HepG2 (cell line): Measurements from ENCODE around the gene NOP14. TPM values are rescaled to one million over a fixed set of nuclear protein-coding genes. Genes with fewer than 3 reads are reported as not detected.

Experiments
- ATF7 ChIP-seq, 2 experiments: fragments of 450-650 bp in 1 of 2; sonication (generic) in 1 of 2; formaldehyde crosslinking in 1 of 2; IDR thresholded peaks; 2 replicates each; pipeline versions ENCODE4 v1.4.0 to v1.6.1; 2016 to 2020; ENCODE audit warnings: antibody characterized with exemption in 1 of 2, mild to moderate bottlenecking in 1 of 2, missing genetic modification reagents in 1 of 2
- IRF2 ChIP-seq: IDR thresholded peaks from 2 replicates; pipeline ENCODE4 v1.6.1; 2018; ENCODE audit warnings: missing genetic modification reagents, missing compliant biosample characterization
- MTF2 ChIP-seq: sonication (generic); formaldehyde crosslinking; IDR thresholded peaks from 2 replicates; pipeline ENCODE4 v1.5.0; 2020; ENCODE audit warnings: missing genetic modification reagents, borderline replicate concordance
- NFYB ChIP-seq: sonication (generic); formaldehyde crosslinking; IDR thresholded peaks from 2 replicates; pipeline ENCODE4 v1.4.0; 2020; ENCODE audit warnings: missing genetic modification reagents
- POLR2G ChIP-seq: fragments of 200-400 bp; formaldehyde crosslinking; IDR thresholded peaks from 2 replicates; pipeline ENCODE4 v1.6.1; 2018; ENCODE audit warnings: mild to moderate bottlenecking, low read depth, low read length, moderate library complexity
- PTBP1 ChIP-seq: fragments of 200-400 bp; formaldehyde crosslinking; IDR thresholded peaks from 2 replicates; pipeline ENCODE4 v1.6.1; 2018; ENCODE audit warnings: low read length, low read depth; ENCODE audit not compliant: poor library complexity, severe bottlenecking
- RBAK ChIP-seq: sonication (generic); formaldehyde crosslinking; IDR thresholded peaks from 2 replicates; pipeline ENCODE4 v1.5.1; 2020; ENCODE audit warnings: mild to moderate bottlenecking, missing genetic modification reagents
- ZNF124 ChIP-seq: sonication (generic); formaldehyde crosslinking; IDR thresholded peaks from 2 replicates; pipeline ENCODE4 v1.4.0; 2020; ENCODE audit warnings: missing genetic modification reagents
- ZNF264 ChIP-seq: sonication (generic); formaldehyde crosslinking; IDR thresholded peaks from 2 replicates; pipeline ENCODE4 v1.4.0; 2020; ENCODE audit warnings: missing genetic modification reagents
- ZNF292 ChIP-seq: sonication (generic); formaldehyde crosslinking; IDR thresholded peaks from 2 replicates; pipeline ENCODE4 v1.8.1; 2022; ENCODE audit warnings: mild to moderate bottlenecking, low read depth, missing genetic modification reagents, borderline replicate concordance
- ZNF383 ChIP-seq: sonication (generic); formaldehyde crosslinking; IDR thresholded peaks from 2 replicates; pipeline ENCODE4 v1.4.0; 2020; ENCODE audit warnings: missing genetic modification reagents, mild to moderate bottlenecking, borderline replicate concordance
- ZNF530 ChIP-seq: sonication (generic); formaldehyde crosslinking; IDR thresholded peaks from 2 replicates; pipeline ENCODE4 v1.5.0; 2020; ENCODE audit warnings: low read depth, mild to moderate bottlenecking, missing genetic modification reagents
- ZNF772 ChIP-seq: sonication (generic); formaldehyde crosslinking; IDR thresholded peaks from 2 replicates; pipeline ENCODE4 v1.5.0; 2020; ENCODE audit warnings: mild to moderate bottlenecking, missing genetic modification reagents
- ZSCAN30 ChIP-seq: sonication (generic); formaldehyde crosslinking; IDR thresholded peaks from 2 replicates; pipeline ENCODE4 v1.5.0; 2020; ENCODE audit warnings: mild to moderate bottlenecking, missing genetic modification reagents
- polyA plus RNA-seq, 8 experiments: library from polyadenylated mRNA; depleted of rRNA in 3 of 8; stranded (reverse) in 7 of 8; unstranded in 1 of 8; fragments of >200 nt; fragmentation: Illumina TruSeq in 4 of 8; extraction: Trizol in 4 of 8; gene quantifications; 2 replicates each; pipeline versions ENCODE4 v1.2.1 to v1.2.3, GENCODE V29; 2011 to 2016; ENCODE audit warnings: low read depth in 4 of 8, missing spikeins in 1 of 8, mixed read lengths in 1 of 8; ENCODE audit not compliant: insufficient read depth in 1 of 8
- total RNA-seq, 5 experiments: library from RNA; depleted of rRNA; stranded (reverse); fragments of >200 nt; fragmentation: Illumina TruSeq; extraction: Trizol; gene quantifications; 2 replicates each; pipeline ENCODE4 v1.2.3, GENCODE V29; 2016; ENCODE audit warnings: low read depth in 1 of 5
- TF ChIP-seq, protein P1 (sequence below): sonication (generic); formaldehyde crosslinking; IDR thresholded peaks from 2 replicates; pipeline ENCODE4 v1.4.0; 2020; ENCODE audit warnings: missing genetic modification reagents, borderline replicate concordance
- TF ChIP-seq, protein P2 (sequence below): sonication (generic); IDR thresholded peaks from 2 replicates; pipeline ENCODE4 v1.6.1; 2016; ENCODE audit warnings: low read depth, borderline replicate concordance
- TF ChIP-seq, protein P3 (sequence below): sonication (generic); formaldehyde crosslinking; IDR thresholded peaks from 2 replicates; pipeline ENCODE4 v1.4.0; 2020; ENCODE audit warnings: low read depth, mild to moderate bottlenecking, missing genetic modification reagents
- TF ChIP-seq, protein P4 (sequence below): sonication (generic); formaldehyde crosslinking; IDR thresholded peaks from 2 replicates; pipeline ENCODE4 v1.4.0; 2020; ENCODE audit warnings: low read depth, missing genetic modification reagents

NOP14 gene
- total and polyA plus RNA-seq, 2 of the 13 experiments (the other 11 are each of a cell fraction or from before 2014, with no cell fraction given): 6.9 to 47.9 TPM

DNA sequence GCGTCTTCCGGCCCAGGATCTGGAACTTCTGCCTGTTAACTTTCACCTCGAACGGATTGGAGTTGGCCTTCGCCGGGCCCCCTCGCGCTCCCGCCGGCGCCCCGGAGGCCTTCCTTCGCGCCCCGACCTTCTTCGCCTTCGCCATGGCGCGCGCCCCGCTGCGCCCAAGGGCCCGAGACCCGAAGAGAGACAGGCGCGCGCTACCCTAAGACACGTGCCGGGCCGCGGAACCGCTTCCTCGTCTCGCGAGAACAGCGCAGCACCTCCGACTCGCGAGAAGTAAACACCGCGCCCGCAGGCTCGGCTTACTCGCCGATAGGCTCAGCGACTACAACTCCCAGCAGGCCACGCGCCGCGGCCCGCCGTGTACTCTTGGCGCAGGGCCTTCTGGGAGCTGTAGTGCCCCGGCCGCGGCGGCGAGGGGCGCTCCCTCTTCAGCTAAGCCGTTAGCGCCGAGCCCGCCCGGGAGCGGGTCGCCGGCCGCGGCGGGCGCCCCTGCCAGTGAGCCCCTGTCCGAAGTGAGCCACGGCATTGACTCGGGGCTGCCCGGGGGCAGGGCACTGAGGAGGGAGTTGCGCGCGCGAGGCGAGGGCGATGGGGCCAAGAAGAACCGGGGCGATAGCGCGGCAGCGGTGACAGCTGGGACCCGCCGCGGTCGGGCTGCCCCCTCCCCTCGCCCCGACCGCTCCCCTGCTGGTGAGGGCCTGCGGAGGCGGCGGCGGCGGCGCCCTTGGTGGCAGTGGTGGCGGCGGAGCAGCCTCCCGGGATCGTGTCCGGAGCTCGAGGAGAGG is at the start of gene NOP14, which contains the start of gene GRK4 (continued):
- no peak for TF ChIP-seq ATF7 (IDR thresholded peaks at IDR 0.05)
- TF ChIP-seq ATF7 (CRISPR knock-in tag; IDR thresholded peaks at IDR 0.05): no peak
- no peak for TF ChIP-seq ZSCAN30 (CRISPR knock-in tag)
- TF ChIP-seq, protein P1, sequence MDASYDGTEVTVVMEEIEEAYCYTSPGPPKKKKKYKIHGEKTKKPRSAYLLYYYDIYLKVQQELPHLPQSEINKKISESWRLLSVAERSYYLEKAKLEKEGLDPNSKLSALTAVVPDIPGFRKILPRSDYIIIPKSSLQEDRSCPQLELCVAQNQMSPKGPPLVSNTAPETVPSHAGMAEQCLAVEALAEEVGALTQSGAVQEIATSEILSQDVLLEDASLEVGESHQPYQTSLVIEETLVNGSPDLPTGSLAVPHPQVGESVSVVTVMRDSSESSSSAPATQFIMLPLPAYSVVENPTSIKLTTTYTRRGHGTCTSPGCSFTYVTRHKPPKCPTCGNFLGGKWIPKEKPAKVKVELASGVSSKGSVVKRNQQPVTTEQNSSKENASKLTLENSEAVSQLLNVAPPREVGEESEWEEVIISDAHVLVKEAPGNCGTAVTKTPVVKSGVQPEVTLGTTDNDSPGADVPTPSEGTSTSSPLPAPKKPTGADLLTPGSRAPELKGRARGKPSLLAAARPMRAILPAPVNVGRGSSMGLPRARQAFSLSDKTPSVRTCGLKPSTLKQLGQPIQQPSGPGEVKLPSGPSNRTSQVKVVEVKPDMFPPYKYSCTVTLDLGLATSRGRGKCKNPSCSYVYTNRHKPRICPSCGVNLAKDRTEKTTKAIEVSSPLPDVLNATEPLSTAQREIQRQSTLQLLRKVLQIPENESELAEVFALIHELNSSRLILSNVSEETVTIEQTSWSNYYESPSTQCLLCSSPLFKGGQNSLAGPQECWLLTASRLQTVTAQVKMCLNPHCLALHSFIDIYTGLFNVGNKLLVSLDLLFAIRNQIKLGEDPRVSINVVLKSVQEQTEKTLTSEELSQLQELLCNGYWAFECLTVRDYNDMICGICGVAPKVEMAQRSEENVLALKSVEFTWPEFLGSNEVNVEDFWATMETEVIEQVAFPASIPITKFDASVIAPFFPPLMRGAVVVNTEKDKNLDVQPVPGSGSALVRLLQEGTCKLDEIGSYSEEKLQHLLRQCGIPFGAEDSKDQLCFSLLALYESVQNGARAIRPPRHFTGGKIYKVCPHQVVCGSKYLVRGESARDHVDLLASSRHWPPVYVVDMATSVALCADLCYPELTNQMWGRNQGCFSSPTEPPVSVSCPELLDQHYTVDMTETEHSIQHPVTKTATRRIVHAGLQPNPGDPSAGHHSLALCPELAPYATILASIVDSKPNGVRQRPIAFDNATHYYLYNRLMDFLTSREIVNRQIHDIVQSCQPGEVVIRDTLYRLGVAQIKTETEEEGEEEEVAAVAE: peak; percentile 87
- TF ChIP-seq ZNF383 (CRISPR knock-in tag): peak; percentile 90; the same call in 1 of the 2 replicates
- TF ChIP-seq ZNF124 (CRISPR knock-in tag): peak; percentile 73; the same call in 1 of the 2 replicates
- TF ChIP-seq NFYB: peak; percentile 68
- TF ChIP-seq ZNF264: no peak; the same call in 1 of the 2 replicates
- TF ChIP-seq ZNF530: no peak
- no peak for TF ChIP-seq PTBP1
- TF ChIP-seq MTF2 (CRISPR knock-in tag): no peak
- TF ChIP-seq, protein P2, sequence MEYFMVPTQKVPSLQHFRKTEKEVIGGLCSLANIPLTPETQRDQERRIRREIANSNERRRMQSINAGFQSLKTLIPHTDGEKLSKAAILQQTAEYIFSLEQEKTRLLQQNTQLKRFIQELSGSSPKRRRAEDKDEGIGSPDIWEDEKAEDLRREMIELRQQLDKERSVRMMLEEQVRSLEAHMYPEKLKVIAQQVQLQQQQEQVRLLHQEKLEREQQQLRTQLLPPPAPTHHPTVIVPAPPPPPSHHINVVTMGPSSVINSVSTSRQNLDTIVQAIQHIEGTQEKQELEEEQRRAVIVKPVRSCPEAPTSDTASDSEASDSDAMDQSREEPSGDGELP: no peak
- TF ChIP-seq ZNF772: peak; percentile 96
- peak; percentile 98 for TF ChIP-seq IRF2 (CRISPR knock-in tag)
- TF ChIP-seq RBAK (CRISPR knock-in tag): 0 out of 2 replicates have a peak, but pooled peaks have one; percentile 14
- no peak for TF ChIP-seq ZNF292 (CRISPR knock-in tag)
- TF ChIP-seq, protein P3, sequence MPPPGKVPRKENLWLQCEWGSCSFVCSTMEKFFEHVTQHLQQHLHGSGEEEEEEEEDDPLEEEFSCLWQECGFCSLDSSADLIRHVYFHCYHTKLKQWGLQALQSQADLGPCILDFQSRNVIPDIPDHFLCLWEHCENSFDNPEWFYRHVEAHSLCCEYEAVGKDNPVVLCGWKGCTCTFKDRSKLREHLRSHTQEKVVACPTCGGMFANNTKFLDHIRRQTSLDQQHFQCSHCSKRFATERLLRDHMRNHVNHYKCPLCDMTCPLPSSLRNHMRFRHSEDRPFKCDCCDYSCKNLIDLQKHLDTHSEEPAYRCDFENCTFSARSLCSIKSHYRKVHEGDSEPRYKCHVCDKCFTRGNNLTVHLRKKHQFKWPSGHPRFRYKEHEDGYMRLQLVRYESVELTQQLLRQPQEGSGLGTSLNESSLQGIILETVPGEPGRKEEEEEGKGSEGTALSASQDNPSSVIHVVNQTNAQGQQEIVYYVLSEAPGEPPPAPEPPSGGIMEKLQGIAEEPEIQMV: peak; percentile 80
- peak; percentile 88 for TF ChIP-seq POLR2G
- TF ChIP-seq, protein P4, sequence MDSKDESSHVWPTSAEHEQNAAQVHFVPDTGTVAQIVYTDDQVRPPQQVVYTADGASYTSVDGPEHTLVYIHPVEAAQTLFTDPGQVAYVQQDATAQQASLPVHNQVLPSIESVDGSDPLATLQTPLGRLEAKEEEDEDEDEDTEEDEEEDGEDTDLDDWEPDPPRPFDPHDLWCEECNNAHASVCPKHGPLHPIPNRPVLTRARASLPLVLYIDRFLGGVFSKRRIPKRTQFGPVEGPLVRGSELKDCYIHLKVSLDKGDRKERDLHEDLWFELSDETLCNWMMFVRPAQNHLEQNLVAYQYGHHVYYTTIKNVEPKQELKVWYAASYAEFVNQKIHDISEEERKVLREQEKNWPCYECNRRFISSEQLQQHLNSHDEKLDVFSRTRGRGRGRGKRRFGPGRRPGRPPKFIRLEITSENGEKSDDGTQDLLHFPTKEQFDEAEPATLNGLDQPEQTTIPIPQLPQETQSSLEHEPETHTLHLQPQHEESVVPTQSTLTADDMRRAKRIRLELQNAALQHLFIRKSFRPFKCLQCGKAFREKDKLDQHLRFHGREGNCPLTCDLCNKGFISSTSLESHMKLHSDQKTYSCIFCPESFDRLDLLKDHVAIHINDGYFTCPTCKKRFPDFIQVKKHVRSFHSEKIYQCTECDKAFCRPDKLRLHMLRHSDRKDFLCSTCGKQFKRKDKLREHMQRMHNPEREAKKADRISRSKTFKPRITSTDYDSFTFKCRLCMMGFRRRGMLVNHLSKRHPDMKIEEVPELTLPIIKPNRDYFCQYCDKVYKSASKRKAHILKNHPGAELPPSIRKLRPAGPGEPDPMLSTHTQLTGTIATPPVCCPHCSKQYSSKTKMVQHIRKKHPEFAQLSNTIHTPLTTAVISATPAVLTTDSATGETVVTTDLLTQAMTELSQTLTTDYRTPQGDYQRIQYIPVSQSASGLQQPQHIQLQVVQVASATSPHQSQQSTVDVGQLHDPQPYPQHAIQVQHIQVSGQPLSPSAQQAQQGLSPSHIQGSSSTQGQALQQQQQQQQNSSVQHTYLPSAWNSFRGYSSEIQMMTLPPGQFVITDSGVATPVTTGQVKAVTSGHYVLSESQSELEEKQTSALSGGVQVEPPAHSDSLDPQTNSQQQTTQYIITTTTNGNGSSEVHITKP (CRISPR knock-in tag): no peak; the same call in 1 of the 2 replicates
